Uterus (tissue), 4 donors: ENCODE data around the gene NR2E1. TPM values are rescaled to one million over a fixed set of nuclear protein-coding genes. Genes with fewer than 3 reads are reported as not detected.

Experiments used
- DNase-seq, 2 donors: peaks; one replicate each; pipeline ENCODE4 v3.0.0-alpha.2; 2019 to 2020
- H3K27ac ChIP-seq, 2 donors: fragments of 200-600 bp; sonication (generic); 1 replicate in 1 of 2; 2 replicates in 1 of 2; pipeline ENCODE4 v1.5.1; 2016 to 2018
- H3K27me3 ChIP-seq, 2 donors: fragments of 200-600 bp; sonication (generic); one replicate each; pipeline ENCODE4 v1.5.1; 2018 to 2019; ENCODE audit warnings: control low read depth in 1 of 2
- H3K36me3 ChIP-seq, 2 donors: fragments of 200-600 bp; sonication (generic); one replicate each; pipeline ENCODE4 v1.5.1; 2019; ENCODE audit warnings: control low read depth in 1 of 2
- H3K4me1 ChIP-seq, 2 donors: fragments of 200-600 bp; sonication (generic); one replicate each; pipeline ENCODE4 v1.5.1; 2018 to 2019; ENCODE audit warnings: control low read depth in 1 of 2
- H3K4me3 ChIP-seq, 2 donors: fragments of 200-600 bp; sonication (generic); 1 replicate in 1 of 2; 2 replicates in 1 of 2; pipeline ENCODE4 v1.5.1; 2018 to 2019; ENCODE audit warnings: mild to moderate bottlenecking in 1 of 2
- H3K9me3 ChIP-seq, 2 donors: fragments of 200-600 bp; sonication (generic); one replicate each; pipeline ENCODE4 v1.5.1; 2019; ENCODE audit warnings: control low read depth in 1 of 2
- CTCF ChIP-seq, 4 experiments: fragments of 200-600 bp in 2 of 4; fragments of 450-650 bp in 2 of 4; sonication (generic) in 2 of 4; IDR thresholded peaks; one replicate each; pipeline ENCODE4 v1.5.1; 2016 to 2019; ENCODE audit warnings: antibody characterized with exemption in 4 of 4, mild to moderate bottlenecking in 2 of 4, moderate library complexity in 1 of 4
- POLR2A ChIP-seq, 2 donors: fragments of 450-650 bp; IDR thresholded peaks; one replicate each; pipeline ENCODE4 v1.6.1; 2016; ENCODE audit warnings: antibody characterized with exemption in 2 of 2, mild to moderate bottlenecking in 1 of 2, moderate library complexity in 1 of 2
- intact Hi-C: fragments of 100-400 bp; cut with DNase I; formaldehyde crosslinking; loops from one replicate; pipeline ENCODE4 v1.15.1; 2023; ENCODE audit warnings: low total_unique reads
- total RNA-seq, 4 donors: library from RNA; depleted of rRNA in 3 of 4; stranded (reverse); fragments of >200 nt in 3 of 4; gene quantifications; one replicate each; pipeline versions ENCODE4 v1.1.0 to v1.2.4, GENCODE V29; 2014 to 2023
- donor health status: DM: yes; HTN: yes; CAD: no.

Gene NR2E1
- total RNA-seq, 4 donors from 2014 or later: not detected

- Histone ChIP-seq H3K27me3 (peaks cover 17 to 67% of the 10 kb centered on the region in 2 donors), H3K4me1 (no peaks in the 10 kb centered on the region)
- intact Hi-C loops: no loop called here
Observed at GRCh38 chr6:108156180-108156937, 9.5 kb upstream of the NR2E1 start.

GRCh38 chr6:108156938-108157233, 8.9 kb upstream of the NR2E1 start:
- TF ChIP-seq POLR2A (IDR thresholded peaks at IDR 0.05) (no peak), CTCF (IDR thresholded peaks at IDR 0.05) (no peak)
- H3K4me3 ChIP-seq: no peak overlapping the region
- no peaks in the 10 kb centered on the region for H3K4me1 ChIP-seq
- no peaks in the 10 kb centered on the region for H3K36me3 ChIP-seq
- DNase-seq: no peak
- H3K27ac ChIP-seq: no peak overlapping the region
- intact Hi-C loops: no loop called here
- H3K27me3 ChIP-seq: peaks cover 17 to 70% of the 10 kb centered on the region in 2 donors
- H3K9me3 ChIP-seq: no peaks in the 10 kb centered on the region

More at GRCh38 chr6:108156180-108156937, 9.5 kb upstream of the NR2E1 start:
- no peaks in the 10 kb centered on the region for H3K9me3 ChIP-seq
- no peaks in the 10 kb centered on the region for H3K36me3 ChIP-seq
- no peak overlapping the region for H3K27ac ChIP-seq
- H3K4me3 ChIP-seq: no peak overlapping the region
- no peak for DNase-seq
- TF ChIP-seq CTCF (IDR thresholded peaks at IDR 0.05) (no peak), POLR2A (IDR thresholded peaks at IDR 0.05) (no peak)

- peaks cover 17 to 75% of the 10 kb centered on the region in 2 donors for H3K27me3 ChIP-seq
- intact Hi-C loops: no loop called here
Observed at GRCh38 chr6:108157234-108157980, 8.4 kb upstream of the NR2E1 start.

GRCh38 chr6:108157981-108158525, 7.8 kb upstream of the NR2E1 start:
- intact Hi-C loops: no loop called here
- H3K36me3 ChIP-seq: no peaks in the 10 kb centered on the region
- peaks cover 17 to 82% of the 10 kb centered on the region in 2 donors for H3K27me3 ChIP-seq
- TF ChIP-seq POLR2A (IDR thresholded peaks at IDR 0.05): no peak
- no peak for TF ChIP-seq CTCF (IDR thresholded peaks at IDR 0.05)
- no peaks in the 10 kb centered on the region for H3K4me1 ChIP-seq
- no peak overlapping the region for H3K4me3 ChIP-seq
- H3K27ac ChIP-seq: no peak overlapping the region
- no peak for DNase-seq
- H3K9me3 ChIP-seq: no peaks in the 10 kb centered on the region

More at GRCh38 chr6:108157234-108157980, 8.4 kb upstream of the NR2E1 start:
- Histone ChIP-seq H3K27ac (no peak overlapping the region), H3K36me3 (no peaks in the 10 kb centered on the region), H3K4me3 (no peak overlapping the region), H3K4me1 (no peaks in the 10 kb centered on the region), H3K9me3 (no peaks in the 10 kb centered on the region)
- DNase-seq: no peak
- TF ChIP-seq CTCF (IDR thresholded peaks at IDR 0.05): no peak
- no peak for TF ChIP-seq POLR2A (IDR thresholded peaks at IDR 0.05)

- DNase-seq: no peak
- Histone ChIP-seq H3K4me1 (peaks cover 0 to 7% of the 10 kb centered on the region in 2 donors), H3K27ac (no peak overlapping the region), H3K4me3 (no peak overlapping the region), H3K36me3 (no peaks in the 10 kb centered on the region), H3K27me3 (peaks cover 23 to 95% of the 10 kb centered on the region in 2 donors), H3K9me3 (no peaks in the 10 kb centered on the region)
- TF ChIP-seq CTCF (IDR thresholded peaks at IDR 0.05) (no peak), POLR2A (IDR thresholded peaks at IDR 0.05) (no peak)
- intact Hi-C loops: no loop called here
Observed at GRCh38 chr6:108159981-108160380, 5.8 kb upstream of the NR2E1 start.
